ENCODE results near the gene ACSF3. TPM values are rescaled to one million over a fixed set of nuclear protein-coding genes. Genes with fewer than 3 reads are reported as not detected.
A peak's percentile ranks its signal among the peaks of the same experiment; 100 is the strongest.
"Not testable (repeated sequence)": the region's sequence is repeated elsewhere in the genome, so short reads cannot be mapped to it uniquely, and the experiment has no call there.

Gene ACSF3
- total RNA-seq, 1 donor from 2014 or later = 32.2 TPM

DNA sequence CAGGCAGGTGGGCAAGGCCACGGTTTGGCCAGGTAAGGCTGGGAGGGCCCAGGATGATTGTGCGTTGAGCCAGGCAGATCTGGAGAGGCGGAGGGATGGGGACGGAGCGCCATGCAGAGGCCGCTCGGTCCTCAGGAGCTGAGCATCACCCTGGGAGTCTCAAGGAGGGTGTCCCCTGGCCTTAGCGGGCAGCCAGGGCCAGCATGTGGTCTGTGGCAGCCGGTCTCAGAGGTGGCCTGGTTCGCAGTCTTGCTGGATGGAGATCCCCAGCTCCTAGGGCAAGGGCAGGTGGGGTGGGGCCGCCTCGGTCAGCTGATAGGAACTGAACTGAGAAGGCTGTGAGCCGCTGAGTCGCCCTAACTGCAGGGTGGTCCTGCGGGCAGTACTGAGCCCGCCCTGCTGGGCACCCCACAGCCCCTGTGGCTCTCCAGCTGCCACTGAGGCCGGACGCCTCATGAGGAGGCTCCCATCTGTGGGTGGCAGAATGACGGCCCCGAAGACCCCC is 66.2 kb downstream of the ACSF3 start:
- DNase-seq (ENCODE audit: low read depth, low spot score) = no peak

DNA sequence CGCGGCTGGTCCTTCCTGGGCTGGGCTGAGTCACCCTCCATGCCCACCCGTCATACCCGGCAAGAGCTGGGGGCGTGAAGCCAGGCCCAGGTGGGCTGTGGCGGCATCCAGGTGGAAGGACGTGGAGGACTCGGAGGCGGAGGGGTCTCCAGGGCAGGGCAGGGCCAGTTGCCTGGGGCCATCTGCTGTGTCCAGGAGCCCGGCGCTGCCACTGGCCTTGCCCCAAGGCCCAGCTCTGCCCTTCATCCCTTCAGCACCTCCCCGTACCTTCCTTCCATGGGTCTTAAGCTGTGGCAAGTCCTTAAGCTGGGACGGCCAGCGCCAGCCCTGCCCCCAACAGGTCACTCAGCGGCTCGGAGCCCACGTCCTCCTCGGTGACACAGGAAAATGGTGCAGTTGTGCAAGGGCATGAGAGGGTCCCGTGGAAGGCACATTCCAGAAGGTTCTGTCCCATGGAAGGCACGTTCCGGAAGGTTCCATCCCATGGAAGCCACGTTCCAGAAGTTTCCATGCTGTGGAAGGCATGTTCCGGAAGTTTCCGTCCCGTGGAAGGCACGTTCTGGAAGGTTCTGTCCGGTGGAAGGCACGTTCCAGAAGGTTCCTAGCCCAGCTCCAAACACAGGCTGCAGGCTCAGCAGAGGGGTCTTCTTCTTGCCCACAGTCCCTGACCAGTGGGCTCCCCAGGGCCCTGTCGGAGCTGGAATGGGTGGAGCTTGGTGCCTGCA is 67.5 kb downstream of the ACSF3 start:
- DNase-seq (ENCODE audit: low read depth, low spot score) = no peak

DNA sequence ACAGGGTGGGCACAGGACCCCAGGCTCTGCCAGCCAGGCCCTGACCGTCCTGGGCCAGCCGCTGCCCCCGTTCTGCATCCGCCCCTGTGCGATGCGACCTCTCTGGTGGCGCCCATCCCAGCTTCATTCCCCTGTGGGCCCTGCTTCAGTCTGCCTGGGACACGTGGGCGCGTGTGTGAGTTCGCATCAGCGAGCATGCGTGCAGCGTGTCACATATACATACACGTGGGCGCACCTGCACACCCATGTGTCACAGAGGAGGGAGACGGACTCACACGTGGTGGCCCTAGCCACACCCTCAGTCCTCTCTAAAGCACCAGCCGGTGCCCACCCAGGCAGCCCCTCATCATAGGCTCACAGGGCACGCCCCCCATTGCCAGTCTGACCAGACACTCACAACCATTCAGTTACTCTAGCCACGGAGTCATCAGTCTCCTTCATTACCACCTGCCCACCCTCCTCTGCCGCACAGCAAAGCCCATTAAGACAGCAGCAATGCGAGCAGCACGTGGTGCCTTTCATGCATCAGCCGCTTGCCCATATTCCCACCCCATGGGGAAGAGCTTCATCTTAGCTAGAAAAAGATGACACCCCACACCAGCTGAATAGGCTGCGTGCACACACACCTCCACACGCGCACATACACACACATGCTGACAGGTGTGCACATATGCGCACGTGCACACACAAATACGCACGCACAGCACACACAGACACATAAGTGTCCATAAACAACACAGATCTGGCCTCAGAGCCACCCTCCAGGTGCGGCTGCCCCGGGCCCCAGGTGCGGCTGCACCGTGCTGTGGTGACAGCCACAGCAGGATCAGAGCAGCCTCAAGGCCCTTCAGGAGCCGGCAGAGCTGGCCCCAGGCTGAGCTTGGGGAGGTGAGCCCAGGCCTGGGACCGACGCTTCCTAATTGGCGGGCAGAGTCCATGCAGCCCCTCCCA is 68.4 kb downstream of the ACSF3 start:
- no peak for DNase-seq (ENCODE audit: low read depth, low spot score)

DNA sequence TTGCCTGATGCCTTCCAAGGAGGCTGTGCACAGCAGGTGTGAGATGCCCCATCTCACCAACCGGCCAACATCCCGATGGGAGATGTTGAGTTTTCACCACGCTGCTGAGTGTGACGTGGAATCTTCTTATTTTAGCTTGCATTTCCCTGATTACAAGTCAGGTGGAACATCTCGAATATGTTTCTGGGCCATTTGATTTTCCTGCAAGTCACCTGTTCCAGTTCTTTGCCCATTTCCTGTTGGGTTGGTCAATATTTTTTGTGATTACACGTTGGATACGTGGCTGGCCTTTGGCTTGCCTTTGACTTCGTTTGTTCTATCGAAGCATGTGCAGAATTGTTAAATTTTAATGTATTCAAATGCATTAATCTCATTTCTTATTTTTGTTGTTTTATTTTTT is 69.6 kb downstream of the ACSF3 start:
- DNase-seq (ENCODE audit: low read depth, low spot score) = no peak

DNA sequence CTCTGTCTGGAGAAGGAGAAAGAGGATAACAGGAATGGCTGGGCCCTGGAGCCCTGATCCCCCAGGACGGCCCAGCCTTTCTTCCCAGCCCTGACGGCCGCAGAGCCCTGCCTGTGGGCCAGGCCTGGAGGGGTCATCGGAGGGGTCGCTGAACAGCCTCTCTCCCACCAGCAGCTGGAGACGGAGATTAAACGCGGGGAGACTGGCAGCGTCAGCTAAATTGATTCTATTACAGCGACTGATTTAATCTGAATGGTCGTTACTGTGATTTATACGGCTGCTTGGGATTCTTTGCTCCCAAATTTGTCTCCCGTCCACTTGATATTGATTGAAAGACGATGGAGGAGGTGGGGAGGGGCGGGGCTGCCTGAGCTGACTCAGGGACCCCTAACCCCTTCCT is 70.8 kb downstream of the ACSF3 start:
- DNase-seq (ENCODE audit: low read depth, low spot score) = no peak

DNA sequence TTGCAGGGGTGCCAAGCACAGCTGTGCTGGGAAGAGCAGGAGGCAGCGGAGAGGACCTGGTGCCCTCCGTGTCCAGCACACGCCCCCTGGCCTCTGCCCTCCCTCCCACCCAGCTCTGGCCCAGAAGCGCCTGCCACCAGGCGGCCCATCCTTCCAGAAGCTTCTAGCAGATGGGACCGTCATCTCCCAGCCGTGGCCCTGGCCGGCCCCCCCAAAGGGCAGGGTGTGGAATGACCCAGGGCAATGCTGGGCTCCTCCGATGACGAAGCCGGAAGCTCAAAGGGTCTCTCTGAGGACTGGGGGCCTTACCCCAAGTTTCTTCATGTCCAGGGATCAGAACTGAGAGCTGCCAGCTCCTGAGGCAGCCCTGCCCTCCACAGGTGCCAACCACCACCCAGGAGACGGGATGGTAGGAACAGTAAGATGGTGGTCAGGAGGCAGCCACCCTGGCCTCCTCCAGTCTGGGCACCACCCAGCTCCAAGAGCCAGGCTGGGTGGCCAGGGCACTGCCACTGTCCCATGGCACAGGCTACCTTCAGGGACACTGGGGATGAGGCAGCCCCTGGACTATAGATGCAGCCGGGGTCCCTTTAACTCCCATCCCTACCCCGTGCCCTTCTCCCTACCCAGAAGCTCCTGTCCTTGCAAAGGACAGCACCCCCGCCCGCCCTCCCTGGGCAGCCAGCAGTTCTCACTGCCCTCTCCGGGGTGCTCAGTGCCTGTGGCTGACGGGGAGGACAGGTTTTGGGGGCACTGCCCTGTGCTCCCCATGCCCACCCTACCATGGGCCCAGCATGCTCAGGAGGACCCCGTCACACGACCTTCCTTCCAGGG is 71.4 kb downstream of the ACSF3 start:
- DNase-seq (ENCODE audit: low read depth, low spot score) = no peak

DNA sequence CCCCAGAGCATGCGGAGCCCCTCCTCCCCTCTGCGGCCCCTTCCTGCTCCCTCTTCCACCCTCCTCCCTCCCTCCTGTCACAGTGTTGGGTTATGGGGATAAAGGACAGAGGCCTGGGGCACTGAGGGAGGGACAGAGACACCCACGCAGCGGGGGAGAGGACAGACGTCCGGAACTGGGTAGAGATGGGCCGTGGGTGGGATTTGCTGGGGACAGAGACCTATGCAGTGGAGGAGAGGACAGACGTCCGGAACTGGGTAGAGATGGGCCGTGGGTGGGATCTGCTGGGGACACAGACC is 72.0 kb downstream of the ACSF3 start:
- DNase-seq (ENCODE audit: low read depth, low spot score) = not testable (repeated sequence)

DNA sequence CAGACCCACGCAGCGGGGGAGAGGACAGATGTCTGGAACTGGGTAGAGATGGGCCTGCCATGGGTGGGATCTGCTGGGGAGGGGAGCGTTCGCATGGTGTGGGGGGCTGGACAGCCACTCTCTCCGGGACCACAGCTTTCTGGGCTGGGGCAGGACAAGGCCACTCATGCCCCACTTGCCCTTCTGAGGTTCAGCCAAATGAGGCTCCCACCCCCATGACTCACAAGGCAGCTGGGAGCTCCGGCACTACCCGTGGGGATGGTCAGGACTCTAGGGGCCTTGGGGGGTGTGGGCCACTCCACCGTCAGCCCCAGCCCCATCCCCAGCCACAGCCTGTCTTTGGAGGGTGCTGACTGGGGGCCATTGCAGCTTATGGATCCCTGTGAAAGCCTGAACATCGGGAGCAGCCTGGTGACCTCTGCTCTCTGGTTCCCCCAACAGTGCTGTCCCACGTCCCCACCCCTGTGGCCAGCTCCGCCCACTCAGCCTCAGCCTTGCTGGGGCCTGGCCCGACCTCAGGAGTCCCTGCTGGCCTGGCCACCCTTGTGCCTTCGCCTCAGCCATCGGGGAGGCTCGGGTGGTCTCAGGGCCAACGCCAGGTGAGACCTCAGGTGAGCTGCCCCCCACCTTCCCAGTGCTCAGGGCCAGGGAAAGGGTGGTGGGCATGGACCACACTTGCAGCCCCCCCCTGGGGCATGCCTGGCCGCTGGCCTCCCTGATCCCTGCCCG is 73.2 kb downstream of the ACSF3 start:
- DNase-seq (ENCODE audit: low read depth, low spot score) = no peak

DNA sequence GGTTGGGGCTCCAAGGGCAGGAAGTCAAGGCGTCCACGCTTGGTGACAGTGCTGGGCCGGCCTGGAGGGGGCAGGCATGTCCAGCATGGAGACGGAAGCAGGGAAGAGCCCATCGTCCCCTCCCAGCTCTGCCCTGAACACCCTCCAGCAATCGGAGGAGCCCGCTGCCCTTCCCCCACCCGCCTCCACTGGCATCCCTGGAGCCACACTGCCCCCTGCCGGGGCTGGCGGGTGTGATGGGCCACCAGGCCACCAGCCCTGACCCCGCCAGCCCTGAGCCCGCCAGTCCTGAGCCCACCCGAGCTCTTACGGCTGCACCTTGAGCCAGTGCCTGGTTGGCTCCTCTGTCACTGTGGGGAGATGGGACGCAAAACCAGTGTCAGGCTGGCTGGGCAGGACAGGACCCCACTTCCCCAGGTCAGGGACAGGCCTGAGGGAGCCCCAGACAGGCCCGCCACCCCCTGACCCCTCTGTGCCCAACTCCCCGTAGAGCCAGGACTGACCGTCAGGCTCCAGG is 73.8 kb downstream of the ACSF3 start:
- no peak for DNase-seq (ENCODE audit: low read depth, low spot score)

DNA sequence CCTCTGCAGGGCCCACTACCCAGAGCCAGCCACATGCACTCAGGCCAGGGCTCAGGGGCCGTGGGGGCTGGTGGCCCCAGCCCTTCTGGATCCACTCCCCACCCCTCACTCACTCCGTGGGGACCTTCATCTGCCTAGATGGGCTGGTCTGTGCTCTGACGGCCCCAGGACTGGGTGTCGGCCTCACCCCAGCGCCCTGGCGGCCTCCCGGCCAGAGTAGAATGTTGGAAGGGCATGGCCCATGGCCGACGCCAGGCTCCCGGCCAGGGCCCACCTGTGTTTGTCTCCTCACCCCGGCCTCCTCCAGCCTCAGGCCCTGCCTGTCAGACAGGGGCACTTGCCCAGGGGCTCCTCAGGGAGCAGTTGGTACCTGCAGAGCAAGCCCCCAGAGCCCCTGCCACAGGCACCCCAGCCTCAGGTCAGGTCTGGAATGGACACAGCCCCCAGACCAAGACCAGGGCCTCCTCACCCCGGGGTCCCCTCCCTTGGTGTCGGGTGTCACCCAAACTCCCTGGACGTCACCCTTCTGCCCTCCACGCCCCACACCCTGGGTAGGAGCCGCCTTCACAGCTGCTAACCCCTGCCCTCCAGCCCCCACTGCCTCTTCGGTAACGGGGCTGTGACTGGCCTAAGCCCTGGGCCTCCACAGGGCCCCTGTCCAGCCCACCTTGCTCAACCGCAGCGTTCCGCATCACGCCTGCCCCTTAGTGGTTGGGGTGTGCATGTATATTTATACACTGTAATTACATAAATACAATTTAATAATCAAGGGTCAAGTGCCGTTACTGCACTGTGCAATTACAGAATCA is 74.9 kb downstream of the ACSF3 start:
- no peak for DNase-seq (ENCODE audit: low read depth, low spot score)

DNA sequence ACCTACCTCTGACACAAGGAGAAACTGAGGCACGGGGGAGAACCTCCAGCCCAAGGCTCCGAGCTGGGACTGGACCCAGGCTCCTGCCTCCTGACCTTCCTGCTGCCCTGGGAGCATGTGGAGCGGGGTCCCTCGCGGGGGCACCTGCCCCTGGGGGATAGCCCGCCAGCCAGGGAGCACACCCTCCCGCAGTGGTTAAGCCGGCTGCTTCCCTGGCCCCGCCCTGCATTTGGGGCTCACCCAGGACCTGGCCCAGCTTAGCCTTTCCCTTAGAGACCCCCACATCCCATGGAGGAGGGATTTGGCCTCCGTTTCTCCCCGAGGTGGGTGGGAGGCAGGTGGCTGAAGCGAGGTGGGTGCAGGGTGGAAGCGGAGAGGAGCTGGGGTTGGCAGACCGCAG is 76.1 kb downstream of the ACSF3 start:
- DNase-seq (ENCODE audit: low read depth, low spot score) = no peak

DNA sequence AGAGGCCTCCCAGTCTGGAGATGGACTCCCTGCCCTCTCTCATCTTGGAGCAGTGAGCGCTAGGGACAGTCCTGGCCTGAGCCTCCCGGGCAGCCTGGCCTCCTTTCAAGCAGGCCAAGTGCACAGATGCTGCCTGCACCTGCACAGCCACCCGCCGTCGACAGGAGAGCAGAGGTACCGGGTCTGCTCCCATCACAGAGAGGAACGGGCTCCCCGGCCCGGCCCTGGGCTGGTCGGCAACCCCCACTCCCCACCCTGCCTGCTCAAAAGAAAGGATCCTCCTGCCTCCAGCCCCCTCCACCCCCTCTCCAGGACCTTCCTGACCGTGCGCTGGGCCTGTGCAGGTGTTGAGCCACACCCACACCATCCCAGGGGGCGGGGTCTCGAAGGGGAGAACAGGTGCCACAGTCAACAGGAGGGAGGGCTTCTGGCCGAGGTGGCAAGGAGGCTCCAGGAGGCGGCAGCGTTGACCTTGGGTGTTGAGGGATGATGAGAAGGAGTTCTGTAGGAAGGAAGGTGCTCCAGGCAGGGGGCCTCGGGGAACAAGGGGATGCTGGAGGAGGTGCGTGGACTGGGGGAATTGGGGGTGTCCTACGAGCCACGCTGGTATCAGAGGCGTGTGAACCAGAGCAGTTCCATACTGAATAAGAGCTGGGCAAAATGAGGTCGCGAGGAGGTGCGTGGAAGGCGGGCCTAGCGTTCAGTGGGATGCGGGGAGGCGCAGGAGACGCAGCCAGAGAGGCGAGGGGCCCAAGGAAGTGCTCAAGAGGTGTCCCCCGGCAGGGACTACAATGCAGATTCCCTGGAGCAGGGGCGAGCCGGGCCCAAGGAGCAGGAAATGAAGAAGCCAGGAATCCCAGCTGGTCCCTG is 76.9 kb downstream of the ACSF3 start:
- DNase-seq (ENCODE audit: low read depth, low spot score) = no peak

DNA sequence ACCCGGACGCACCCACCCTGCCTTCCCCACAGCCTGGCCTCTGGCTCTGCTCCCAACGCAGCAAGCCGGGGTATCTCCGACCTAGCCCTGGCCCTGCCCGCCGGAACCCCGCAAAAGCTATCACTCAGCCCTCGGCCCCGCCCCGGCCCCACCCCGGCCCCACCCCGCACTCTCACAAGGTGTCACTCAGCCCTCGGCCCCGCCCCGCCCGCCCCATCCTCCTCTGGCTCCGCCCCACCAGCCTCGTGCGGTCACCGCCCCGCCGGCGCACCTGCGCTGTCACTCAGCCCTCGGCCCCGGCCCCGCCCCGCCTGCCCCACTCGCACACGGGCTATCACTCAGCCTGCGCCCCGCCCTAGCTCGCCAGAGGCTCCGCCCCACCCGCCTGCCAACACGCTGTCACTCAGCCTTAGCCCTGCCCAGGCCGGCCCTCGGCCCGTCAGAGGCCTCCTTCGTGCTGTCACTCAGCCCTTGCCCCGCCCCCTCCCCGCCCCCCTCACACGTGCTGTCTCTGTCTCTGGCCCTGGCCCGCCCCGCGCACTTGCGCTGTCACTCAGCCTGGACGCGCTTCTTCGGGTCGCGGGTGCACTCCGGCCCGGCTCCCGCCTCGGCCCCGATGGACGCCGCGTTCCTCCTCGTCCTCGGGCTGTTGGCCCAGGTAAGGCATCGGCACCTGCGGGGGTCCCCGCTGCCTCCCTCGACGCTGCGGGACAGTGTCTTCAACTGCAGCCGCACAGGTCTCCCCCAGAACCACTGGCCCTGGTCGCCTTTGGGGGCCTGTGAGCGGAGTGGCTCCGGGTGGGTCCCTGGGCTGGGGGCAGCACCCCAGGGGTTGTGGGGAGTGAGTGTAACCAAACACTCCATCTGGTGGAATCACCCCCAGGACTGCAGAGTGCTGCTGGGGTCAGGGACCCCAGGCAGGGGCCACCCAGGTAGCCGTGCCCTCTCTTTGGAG is 77.8 kb downstream of the ACSF3 start, which contains the start of gene CDH15:
Gene CDH15, plus strand, starts transcription at position 533 of the 955 bp plus-strand sequence. Its CDS starts 84 bp downstream, at position 617.
- DNase-seq (ENCODE audit: low read depth, low spot score) = peak; percentile 60

DNA sequence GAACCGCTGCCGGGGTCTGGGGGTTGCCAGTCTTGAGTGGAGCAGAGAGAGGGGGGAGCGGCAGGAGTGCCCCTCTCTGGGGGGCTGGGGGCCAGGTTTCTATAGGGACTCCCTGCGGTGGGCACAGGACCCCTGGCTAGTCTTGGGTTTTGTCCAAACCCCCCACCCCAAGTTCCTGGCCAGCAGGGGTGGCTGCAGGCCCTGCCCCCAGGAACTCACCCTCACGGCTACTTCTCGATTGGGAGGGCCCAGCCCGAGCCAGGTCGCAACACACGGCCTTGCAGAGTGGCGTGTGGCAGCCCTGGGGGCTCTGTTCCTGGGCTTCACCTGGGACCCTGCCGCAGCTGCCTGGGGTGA is 78.5 kb downstream of the ACSF3 start:
- DNase-seq (ENCODE audit: low read depth, low spot score) = no peak

DNA sequence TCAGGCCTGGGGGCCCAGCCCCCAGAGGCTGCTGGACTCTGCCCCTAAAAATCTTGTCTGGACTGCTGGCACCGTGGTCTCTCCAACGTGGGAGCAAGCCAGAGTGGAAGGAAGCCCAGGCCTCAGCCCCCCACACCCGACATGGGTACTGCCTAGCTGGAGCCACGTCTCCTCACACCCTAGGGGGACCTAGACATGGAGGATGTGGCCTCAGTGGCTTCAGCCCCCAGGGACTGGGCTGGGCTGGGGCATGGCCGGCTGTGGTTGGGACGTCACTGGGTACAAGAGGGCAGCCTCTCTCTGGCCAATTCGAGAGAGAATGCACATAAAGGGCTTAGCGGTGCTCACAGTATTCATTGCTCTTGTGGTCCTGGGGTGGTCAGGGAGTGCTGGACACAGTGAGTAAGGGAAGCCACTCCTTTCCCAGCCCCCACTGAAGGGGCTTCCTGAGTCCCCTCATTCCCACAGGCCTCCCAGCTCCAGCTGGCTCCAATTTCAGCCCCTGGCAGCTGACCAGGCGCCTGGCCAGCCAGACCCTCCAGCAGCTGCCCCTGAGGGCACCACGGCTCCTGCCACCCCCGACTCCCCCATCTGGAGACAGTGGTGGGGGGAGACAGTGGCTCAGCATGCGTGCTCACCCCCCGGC is 79.0 kb downstream of the ACSF3 start:
- DNase-seq (ENCODE audit: low read depth, low spot score) = no peak

DNA sequence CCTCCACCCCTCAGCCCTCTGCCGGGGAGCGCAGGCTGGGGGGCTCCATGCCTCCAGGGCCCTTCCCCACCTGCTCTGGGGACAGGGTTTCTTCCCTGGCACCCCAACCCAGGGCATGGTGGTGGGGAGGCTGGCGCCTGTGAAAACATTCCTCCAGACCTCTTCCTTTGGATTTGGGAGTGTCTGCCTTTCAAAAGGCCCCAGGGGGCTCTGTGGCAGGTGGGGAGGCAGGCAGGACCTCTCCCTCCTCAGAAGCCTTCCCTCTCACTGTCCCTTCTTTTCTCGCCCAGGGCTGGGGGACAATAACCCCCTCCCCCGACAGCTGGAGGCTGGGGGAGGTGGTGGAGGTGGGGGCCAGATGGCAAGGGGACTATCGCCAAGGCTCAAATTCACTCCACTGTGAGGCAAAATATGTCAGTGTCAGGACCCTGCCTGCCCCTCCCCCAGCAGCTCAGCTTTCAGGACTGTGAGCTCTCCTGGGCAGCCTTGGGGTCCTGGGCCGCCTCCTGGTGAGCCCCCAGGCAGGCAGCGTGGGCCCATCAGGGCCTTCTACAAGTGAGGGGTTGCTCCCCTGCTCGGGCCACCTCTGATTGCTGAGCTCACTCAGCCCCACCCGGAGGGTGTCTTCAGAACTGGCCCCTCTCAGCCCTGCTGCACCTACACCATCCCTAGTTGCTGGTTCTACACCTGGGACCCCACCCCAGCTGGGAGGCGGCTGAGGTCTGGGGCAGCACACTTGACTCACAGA is 79.7 kb downstream of the ACSF3 start:
- no peak for DNase-seq (ENCODE audit: low read depth, low spot score)

Data from pulmonary artery endothelial cell (primary cell).